Measurements from ENCODE around the gene BICRAL. TPM values are rescaled to one million over a fixed set of nuclear protein-coding genes. Genes with fewer than 3 reads are reported as not detected.
"Not testable (repeated sequence)": the region's sequence is repeated elsewhere in the genome, so short reads cannot be mapped to it uniquely, and the experiment has no call there.

Gene BICRAL
- total RNA-seq, 1 donor, result 9.4 TPM

- Histone ChIP-seq H4K20me1 (ENCODE audit: insufficient read depth, low read length) (no peaks in the 10 kb centered on the region), H3K4me1 (ENCODE audit: insufficient read depth, low read length) (peaks cover 9% of the 10 kb centered on the region), H3K4me3 (ENCODE audit: insufficient read depth, low read length) (peak overlapping the region; percentile 88), H3K9me3 (ENCODE audit: low read depth, low read length) (no peaks in the 10 kb centered on the region), H3K27ac (ENCODE audit: low read depth, low read length) (peak overlapping the region; percentile 93), H3K79me2 (ENCODE audit: insufficient read depth, low read length) (peaks cover 7% of the 10 kb centered on the region), H3K4me2 (ENCODE audit: insufficient read depth, low read length) (peak overlapping the region; percentile 91), H3K27me3 (ENCODE audit: insufficient read depth, low read length) (no peaks in the 10 kb centered on the region), H3K36me3 (ENCODE audit: insufficient read depth, low read length) (peaks cover 25% of the 10 kb centered on the region), H2AFZ (ENCODE audit: low read length) (no peak overlapping the region)
- no peak for DNase-seq (ENCODE audit: insufficient read length, low spot score, missing footprints)
- TF ChIP-seq CTCF (IDR thresholded peaks at IDR 0.05; ENCODE audit: extremely low read depth, low read depth, low read length), result no peak
Measured at GRCh38 chr6:42889815-42890214, 108.0 kb downstream of the BICRAL start.

- H3K27ac ChIP-seq (ENCODE audit: low read depth, low read length), result peak overlapping the region; percentile 93
- peak overlapping the region; percentile 86 for H2AFZ ChIP-seq (ENCODE audit: low read length)
- H3K79me2 ChIP-seq (ENCODE audit: insufficient read depth, low read length), result peaks cover 6% of the 10 kb centered on the region
- H3K27me3 ChIP-seq (ENCODE audit: insufficient read depth, low read length), result no peaks in the 10 kb centered on the region
- H3K4me2 ChIP-seq (ENCODE audit: insufficient read depth, low read length), result peak overlapping the region; percentile 91
- H3K36me3 ChIP-seq (ENCODE audit: insufficient read depth, low read length), result peaks cover 18% of the 10 kb centered on the region
- no peaks in the 10 kb centered on the region for H4K20me1 ChIP-seq (ENCODE audit: insufficient read depth, low read length)
- peak; percentile 94 for DNase-seq (ENCODE audit: insufficient read length, low spot score, missing footprints)
- TF ChIP-seq CTCF (IDR thresholded peaks at IDR 0.05; ENCODE audit: extremely low read depth, low read depth, low read length), result no peak
- no peaks in the 10 kb centered on the region for H3K9me3 ChIP-seq (ENCODE audit: low read depth, low read length)
- H3K4me3 ChIP-seq (ENCODE audit: insufficient read depth, low read length), result peak overlapping the region; percentile 88
- peaks cover 9% of the 10 kb centered on the region for H3K4me1 ChIP-seq (ENCODE audit: insufficient read depth, low read length)
Measured at GRCh38 chr6:42890311-42891198, 108.7 kb downstream of the BICRAL start.

- Histone ChIP-seq H2AFZ (ENCODE audit: low read length) (peak overlapping the region; percentile 86), H3K36me3 (ENCODE audit: insufficient read depth, low read length) (peaks cover 11% of the 10 kb centered on the region), H3K27ac (ENCODE audit: low read depth, low read length) (no peak overlapping the region), H4K20me1 (ENCODE audit: insufficient read depth, low read length) (no peaks in the 10 kb centered on the region), H3K4me1 (ENCODE audit: insufficient read depth, low read length) (peaks cover 9% of the 10 kb centered on the region), H3K27me3 (ENCODE audit: insufficient read depth, low read length) (no peaks in the 10 kb centered on the region), H3K4me2 (ENCODE audit: insufficient read depth, low read length) (peak overlapping the region; percentile 91), H3K79me2 (ENCODE audit: insufficient read depth, low read length) (peaks cover 2% of the 10 kb centered on the region), H3K9me3 (ENCODE audit: low read depth, low read length) (no peaks in the 10 kb centered on the region), H3K4me3 (ENCODE audit: insufficient read depth, low read length) (peak overlapping the region; percentile 88)
- TF ChIP-seq CTCF (IDR thresholded peaks at IDR 0.05; ENCODE audit: extremely low read depth, low read depth, low read length), result no peak
- DNase-seq (ENCODE audit: insufficient read length, low spot score, missing footprints), result no peak
Measured at GRCh38 chr6:42891199-42891722, 109.4 kb downstream of the BICRAL start.

- not testable (repeated sequence) for H3K4me2 ChIP-seq (ENCODE audit: insufficient read depth, low read length); DNase-seq (ENCODE audit: insufficient read length, low spot score, missing footprints); H3K4me1 ChIP-seq (ENCODE audit: insufficient read depth, low read length); H3K79me2 ChIP-seq (ENCODE audit: insufficient read depth, low read length); H3K4me3 ChIP-seq (ENCODE audit: insufficient read depth, low read length); H3K27ac ChIP-seq (ENCODE audit: low read depth, low read length); H2AFZ ChIP-seq (ENCODE audit: low read length); H3K36me3 ChIP-seq (ENCODE audit: insufficient read depth, low read length); H3K9me3 ChIP-seq (ENCODE audit: low read depth, low read length); H3K27me3 ChIP-seq (ENCODE audit: insufficient read depth, low read length); H4K20me1 ChIP-seq (ENCODE audit: insufficient read depth, low read length)
Measured at GRCh38 chr6:42894041-42894828, 112.4 kb downstream of the BICRAL start.
